ENCODE data around the gene CAPN8.

DNA sequence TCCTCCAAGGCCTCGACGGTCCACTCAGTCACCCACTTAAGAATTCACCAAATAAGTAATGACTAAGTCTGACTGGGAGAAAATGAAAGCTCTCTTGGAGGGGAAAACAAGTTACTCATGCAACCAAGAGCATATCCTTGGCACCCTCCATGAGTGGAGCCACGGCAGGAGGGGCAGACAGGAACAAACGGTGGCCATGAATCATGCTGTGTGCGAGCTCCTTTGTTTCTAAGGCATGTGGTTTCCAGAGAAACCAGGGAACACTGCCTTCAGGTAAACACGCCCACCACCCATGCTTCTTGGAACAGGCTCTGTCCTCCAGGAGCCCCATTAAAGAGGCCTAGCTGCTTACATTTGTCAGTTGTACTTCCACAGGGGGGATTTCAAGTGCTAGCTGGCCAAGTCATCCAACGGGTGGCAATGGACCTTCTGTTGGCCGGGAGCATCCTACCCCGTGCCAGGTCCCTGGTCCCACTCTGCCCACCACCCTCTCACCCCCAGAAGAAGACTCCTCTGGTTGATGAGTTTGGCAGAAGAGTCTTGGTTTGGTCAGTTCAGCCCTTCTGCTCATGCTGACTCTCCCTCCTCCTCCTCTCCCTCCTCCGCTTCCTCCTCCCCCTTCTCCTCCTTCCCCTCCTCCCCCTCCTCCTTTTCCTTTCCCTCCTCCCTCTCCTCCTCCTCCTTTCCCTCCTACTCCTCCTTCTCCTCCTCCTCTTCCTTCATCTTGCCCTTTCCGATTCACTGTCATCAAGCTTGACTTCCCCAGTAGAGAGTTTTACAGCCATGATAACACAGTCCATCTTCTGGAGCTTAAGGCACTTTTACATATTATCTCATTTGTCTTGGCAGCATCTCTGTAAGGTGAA lies 164.7 kb downstream of the CAPN8 start:
- TF ChIP-seq POLR2A (IDR thresholded peaks at IDR 0.05) (no peak), CTCF (IDR thresholded peaks at IDR 0.05) (no peak)

All from thyroid gland (tissue), 4 donors.